Epithelial cell of prostate (primary cell): ENCODE measurements around the gene OPCML.

Experiments
- DNase-seq: peaks from one replicate; pipeline ENCODE4 v3.0.0-alpha.2; 2011; ENCODE audit warnings: low read depth, low spot score
- H3K27ac ChIP-seq: fragments of 450-650 bp; 2 replicates; pipeline ENCODE4 v1.5.1; 2017; ENCODE audit warnings: mild to moderate bottlenecking

The OPCML gene

DNA sequence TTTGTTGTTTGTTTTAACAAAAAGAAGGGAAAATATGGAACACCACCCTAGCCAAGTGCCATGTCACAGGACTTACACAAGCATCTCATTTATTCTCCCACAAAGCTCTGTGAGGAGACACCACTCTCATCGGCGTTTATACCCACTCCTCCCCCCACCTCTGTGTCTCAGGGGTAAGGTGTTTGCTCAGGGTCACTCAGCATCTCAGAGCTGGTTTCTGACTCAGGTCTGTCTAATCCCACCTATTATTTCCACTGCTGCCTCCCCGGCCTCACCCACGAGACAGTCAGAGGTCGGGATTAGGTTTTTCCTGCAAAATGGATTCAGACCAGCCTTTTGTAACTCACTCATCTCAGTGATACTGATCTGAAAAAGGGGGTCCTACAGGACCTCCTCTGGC is 786.0 kb downstream of the OPCML start:
- no peak for DNase-seq
- H3K27ac ChIP-seq = no peak overlapping the region

- DNase-seq = no peak
- no peak overlapping the region for H3K27ac ChIP-seq
Measured at GRCh38 chr11:132745306-132745705, 787.0 kb downstream of the OPCML start.

GRCh38 chr11:132744771-132745170 is 787.5 kb downstream of the OPCML start:
- DNase-seq = no peak
- H3K27ac ChIP-seq = no peak overlapping the region

- H3K27ac ChIP-seq = no peak overlapping the region
- DNase-seq = no peak
Measured at GRCh38 chr11:132743601-132744000, 788.7 kb downstream of the OPCML start.

- DNase-seq = no peak
- H3K27ac ChIP-seq = no peak overlapping the region
Measured at GRCh38 chr11:132742929-132743328, 789.4 kb downstream of the OPCML start.

DNA sequence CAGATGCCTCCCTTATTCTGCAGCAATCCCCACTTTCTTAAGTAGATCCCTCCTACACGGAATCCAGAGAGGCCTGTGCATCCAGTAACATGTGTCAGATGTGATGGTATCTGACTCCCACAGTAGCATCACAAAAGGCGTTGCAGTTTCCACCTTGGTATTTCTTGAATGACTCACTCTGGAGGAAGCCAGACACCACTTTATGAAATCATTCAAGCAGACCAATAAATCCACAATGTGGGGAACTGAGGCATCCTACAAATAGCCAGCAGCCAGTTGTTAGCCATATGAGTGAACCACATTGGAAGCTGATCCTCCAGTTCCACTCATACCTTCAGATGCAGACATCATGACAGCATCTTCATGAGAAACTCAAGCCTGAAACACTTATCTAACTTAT is 798.1 kb downstream of the OPCML start:
- no peak overlapping the region for H3K27ac ChIP-seq
- DNase-seq = peak; percentile 5

- DNase-seq = no peak
- no peak overlapping the region for H3K27ac ChIP-seq
Measured at GRCh38 chr11:132728026-132728425, 804.3 kb downstream of the OPCML start.

- no peak overlapping the region for H3K27ac ChIP-seq
- DNase-seq = no peak
Measured at GRCh38 chr11:132721526-132721925, 810.8 kb downstream of the OPCML start.

DNA sequence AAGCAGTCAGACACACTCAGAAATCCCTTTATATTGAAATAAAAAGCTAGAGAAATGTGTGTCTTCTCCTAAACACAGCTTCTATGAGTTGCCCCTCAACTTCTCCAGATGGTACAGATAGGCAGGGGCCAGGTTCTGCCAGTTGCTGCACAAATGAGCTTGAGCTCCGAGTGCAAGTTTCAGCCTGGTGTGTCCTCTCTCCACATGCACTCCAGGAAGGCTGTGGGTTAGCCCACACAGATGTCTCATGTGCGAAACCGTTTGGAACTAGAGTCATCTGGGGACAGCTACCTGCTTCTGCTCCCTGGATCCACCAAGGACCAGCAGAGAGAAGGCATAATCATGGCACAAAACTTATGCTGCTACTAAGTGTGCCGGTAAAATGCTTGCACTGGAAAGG is 812.6 kb downstream of the OPCML start:
- no peak overlapping the region for H3K27ac ChIP-seq
- DNase-seq = no peak

DNA sequence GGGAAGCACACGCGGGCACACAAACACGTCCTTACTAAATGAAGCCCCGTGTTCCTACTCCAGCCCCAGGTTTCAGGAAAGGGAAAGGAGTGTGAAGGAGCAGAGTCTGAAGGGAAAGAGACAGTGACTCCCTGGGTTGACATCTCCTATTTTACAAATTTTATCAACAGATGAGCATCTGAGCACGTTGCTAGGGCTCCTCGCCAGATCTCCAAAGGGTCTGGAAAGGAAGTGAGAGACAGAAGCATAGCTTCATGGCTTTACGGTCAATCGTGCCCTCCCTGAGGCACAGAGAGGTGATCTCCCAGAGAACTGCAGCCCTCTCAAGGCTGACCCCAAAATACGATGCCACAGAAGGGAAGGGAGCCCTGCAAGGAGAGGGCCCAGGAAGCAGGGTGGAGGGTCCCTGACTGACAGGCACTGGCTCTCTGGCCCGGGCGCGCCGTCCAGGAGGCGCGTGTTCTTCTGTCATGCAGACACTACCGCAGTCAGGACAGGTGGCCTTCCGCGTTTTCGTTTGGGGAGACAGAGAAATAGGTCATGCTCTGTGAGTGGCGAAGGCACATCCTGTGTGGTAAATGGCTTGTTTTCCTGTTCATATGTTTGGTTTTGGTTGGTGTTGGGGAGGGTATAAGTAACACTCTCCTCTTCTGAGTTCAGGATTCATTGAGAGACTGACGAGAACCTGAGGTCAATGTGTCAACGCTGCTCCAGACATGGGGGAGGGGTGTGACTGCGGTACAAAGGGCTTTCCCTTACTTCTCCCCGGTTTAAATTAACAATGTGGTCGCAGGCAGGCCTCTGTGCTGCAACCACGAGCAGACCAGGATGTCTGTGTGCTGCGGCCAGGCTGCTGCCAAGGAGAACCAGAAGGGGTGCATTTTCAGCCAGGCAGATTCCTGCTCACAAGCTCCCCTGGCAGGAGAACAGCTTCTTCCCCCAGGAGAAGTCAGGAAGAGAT is 813.3 kb downstream of the OPCML start:
- no peak overlapping the region for H3K27ac ChIP-seq
- DNase-seq = no peak

GRCh38 chr11:132717824-132718223 is 814.5 kb downstream of the OPCML start:
- no peak overlapping the region for H3K27ac ChIP-seq
- no peak for DNase-seq

GRCh38 chr11:132716037-132716436 is 816.3 kb downstream of the OPCML start:
- no peak overlapping the region for H3K27ac ChIP-seq
- DNase-seq = no peak

DNA sequence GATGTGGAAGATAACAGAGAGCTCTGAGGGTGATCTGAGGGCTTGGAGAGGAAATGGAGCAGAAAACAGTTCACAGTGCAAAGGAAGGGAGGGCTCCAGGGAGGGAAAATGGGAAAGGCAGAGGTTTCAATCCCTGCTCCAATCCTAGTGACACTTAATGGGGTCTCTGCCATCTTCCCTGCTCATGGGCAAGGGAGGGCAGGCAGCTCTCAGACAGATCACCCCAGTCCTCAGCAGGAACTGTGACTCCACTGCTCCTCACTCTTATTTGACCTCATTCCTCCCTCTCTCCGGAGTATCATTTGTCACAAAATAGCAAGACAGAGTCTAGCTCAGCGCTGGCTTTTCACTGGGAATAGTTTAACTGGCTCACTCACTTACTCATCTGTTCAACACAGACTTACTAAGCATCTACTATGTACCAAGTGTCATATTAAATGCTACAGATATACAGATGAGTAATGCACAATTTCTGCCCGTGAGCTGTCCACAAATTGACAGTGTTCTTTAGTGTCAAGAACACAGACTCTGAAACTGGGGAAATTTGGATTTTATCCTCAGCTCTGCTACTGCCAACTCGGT is 817.4 kb downstream of the OPCML start:
- no peak overlapping the region for H3K27ac ChIP-seq
- no peak for DNase-seq

- no peak overlapping the region for H3K27ac ChIP-seq
- no peak for DNase-seq
Measured at GRCh38 chr11:132712466-132712865, 819.8 kb downstream of the OPCML start.

DNA sequence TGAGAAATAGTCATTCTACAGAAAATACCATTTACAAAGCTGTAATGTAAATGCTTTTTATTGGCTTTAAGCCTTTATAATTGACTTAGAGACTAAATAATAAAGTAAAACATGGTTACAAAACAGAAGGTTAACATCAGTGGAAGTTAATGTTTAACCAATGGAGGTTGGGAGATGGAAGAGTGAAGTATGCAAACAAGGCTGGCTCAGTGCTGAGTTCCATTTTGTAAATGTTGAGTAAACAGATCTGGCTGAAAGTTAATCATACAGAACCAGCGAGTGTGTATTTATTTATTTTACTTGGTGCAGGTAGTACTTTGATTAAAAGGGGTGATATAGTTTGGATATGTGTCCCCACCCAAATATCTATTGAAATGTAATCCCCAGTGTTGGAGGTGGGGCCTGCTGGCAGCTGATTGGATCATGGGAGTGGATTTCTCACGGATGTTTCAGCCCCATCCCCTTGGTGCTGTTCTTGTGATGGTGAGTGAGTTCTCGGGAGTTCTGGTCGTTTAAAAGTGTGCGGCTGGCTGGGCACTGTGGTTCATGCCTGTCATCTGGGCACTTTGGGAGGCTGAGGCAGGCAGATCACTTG is 827.4 kb downstream of the OPCML start:
- no peak overlapping the region for H3K27ac ChIP-seq
- no peak for DNase-seq

DNA sequence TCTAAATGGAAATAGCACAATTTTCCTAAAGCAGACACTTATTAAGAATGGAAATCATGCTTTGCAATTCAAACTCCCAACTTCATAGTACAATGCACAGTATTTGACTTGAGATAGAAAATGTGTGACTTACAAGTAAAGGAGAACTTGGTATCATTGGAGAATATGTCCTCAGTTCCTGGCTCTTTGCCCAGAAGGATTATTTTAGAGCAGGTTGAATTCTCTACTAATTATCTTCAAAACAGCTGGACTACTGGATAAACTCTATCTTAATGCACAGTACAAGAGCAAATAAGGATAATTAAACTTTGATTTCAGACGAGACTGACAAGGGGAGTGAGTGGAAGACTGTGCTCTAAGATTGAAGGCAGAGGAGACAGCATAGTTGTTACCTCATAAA is 839.4 kb downstream of the OPCML start:
- H3K27ac ChIP-seq = no peak overlapping the region
- no peak for DNase-seq

DNA sequence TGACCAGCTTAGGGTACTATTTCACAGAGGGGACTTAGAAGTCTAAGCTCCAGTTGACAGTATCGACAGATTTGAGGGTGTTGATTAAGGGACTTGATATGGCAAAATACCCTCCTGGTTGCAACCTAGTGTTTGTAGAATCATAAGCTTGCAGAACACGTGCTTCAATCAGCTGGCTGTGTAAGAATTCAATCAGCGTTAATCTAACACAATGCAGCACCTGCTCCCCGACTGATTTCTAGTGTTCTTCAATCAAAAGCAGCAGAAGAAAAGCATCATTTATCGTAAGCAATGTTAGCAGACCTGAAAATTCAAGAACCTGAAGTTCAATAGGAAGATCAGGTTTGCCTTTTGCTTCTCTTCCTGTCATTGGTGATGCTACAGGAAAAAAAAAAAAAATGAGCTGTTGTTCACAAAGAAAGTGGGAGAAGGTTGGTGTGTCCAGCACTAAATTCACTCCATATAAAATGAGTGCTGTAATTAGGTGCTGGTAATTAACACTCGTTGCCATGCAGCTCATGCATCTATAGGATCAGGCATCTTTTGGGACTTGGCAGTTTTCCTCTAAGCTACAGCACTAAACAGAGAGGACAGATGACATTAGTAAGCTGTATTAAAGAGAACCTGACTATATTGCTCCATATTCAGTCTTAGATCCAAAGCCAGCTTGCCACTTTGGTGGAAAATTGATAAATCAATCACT is 840.3 kb downstream of the OPCML start:
- H3K27ac ChIP-seq = no peak overlapping the region
- no peak for DNase-seq

- no peak overlapping the region for H3K27ac ChIP-seq
- no peak for DNase-seq
Measured at GRCh38 chr11:132686886-132687285, 845.4 kb downstream of the OPCML start.

GRCh38 chr11:132685174-132685611 is 847.1 kb downstream of the OPCML start:
- H3K27ac ChIP-seq = no peak overlapping the region
- DNase-seq = no peak

DNA sequence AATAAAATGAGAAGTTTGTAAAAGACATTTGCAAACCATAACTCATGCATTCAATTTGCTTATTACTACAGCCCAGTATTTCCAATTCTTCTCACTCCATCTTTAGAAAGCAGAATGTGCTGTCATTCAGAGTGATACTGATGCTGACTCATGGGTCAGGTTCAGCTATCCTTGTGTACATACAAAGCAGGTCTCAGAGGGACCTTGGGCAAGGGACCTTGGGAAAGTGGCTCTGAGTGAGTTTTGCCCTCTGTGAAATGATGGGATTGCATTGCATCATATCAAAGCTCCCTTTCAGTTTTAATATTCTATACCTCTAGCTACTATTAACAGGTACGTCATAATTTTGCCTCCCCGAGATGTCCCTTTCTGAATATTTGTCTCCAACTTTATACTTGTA is 848.7 kb downstream of the OPCML start:
- H3K27ac ChIP-seq = no peak overlapping the region
- no peak for DNase-seq

- no peak overlapping the region for H3K27ac ChIP-seq
- no peak for DNase-seq
Measured at GRCh38 chr11:132681971-132682370, 850.3 kb downstream of the OPCML start.
